ENCODE measurements around the gene MARCHF6. TPM values are rescaled to one million over a fixed set of nuclear protein-coding genes. Genes with fewer than 3 reads are reported as not detected.
"Not testable (repeated sequence)": the region's sequence is repeated elsewhere in the genome, so short reads cannot be mapped to it uniquely, and the experiment has no call there.

Gene MARCHF6
- total and polyA plus RNA-seq, 4 experiments from 2014 or later = 25.4 to 203 (median 126) TPM

GRCh38 chr5:10339058-10339811 lies 14.3 kb upstream of the MARCHF6 start:
- no peak overlapping the region for H3K4me3 Mint-ChIP-seq
- ChIA-PET CTCF (ENCODE audit: partially characterized antibody) (interaction anchor here (1.2 kb wide), 1 partner anchor 18 kb away, joined by 3 read pairs; no protein-coding TSS in a partner anchor), POLR2A (ENCODE audit: partially characterized antibody) (no interaction called here)
- H3K27ac Mint-ChIP-seq = no peak overlapping the region
- H3K27me3 Mint-ChIP-seq = peaks cover 12 to 13% of the 10 kb centered on the region in 2 donors
- H3K9me3 Mint-ChIP-seq = peaks cover 0 to 1% (median 0%) of the 10 kb centered on the region in 8 donors
- no peak for DNase-seq
- Histone ChIP-seq H3K4me3 (ENCODE audit: low read length in 2 of 2) (no peak overlapping the region), H3K27me3 (ENCODE audit: insufficient read depth, low read length) (peaks cover 7% of the 10 kb centered on the region), H3K27ac (ENCODE audit: low read depth, low read length) (no peak overlapping the region), H3K9me3 (ENCODE audit: control insufficient read depth in 1 of 2, low read length in 2 of 2) (no peaks in the 10 kb centered on the region), H3K4me1 (ENCODE audit: insufficient read depth, low read length) (no peaks in the 10 kb centered on the region), H3K36me3 (ENCODE audit: insufficient read depth, low read length) (no peaks in the 10 kb centered on the region)
- H3K4me1 Mint-ChIP-seq = no peaks in the 10 kb centered on the region
- no peaks in the 10 kb centered on the region for H3K36me3 Mint-ChIP-seq
- intact Hi-C loops (cut with micrococcal nuclease) = no loop called here

GRCh38 chr5:10339958-10340357 lies 13.5 kb upstream of the MARCHF6 start:
- CTCF ChIA-PET (ENCODE audit: partially characterized antibody) = no interaction called here
- Histone ChIP-seq H3K27me3 (ENCODE audit: insufficient read depth, low read length) (no peaks in the 10 kb centered on the region), H3K9me3 (ENCODE audit: control insufficient read depth in 1 of 2, low read length in 2 of 2) (no peaks in the 10 kb centered on the region), H3K4me1 (ENCODE audit: insufficient read depth, low read length) (no peaks in the 10 kb centered on the region), H3K4me3 (ENCODE audit: low read length in 2 of 2) (no peak overlapping the region), H3K27ac (ENCODE audit: low read depth, low read length) (no peak overlapping the region), H3K36me3 (ENCODE audit: insufficient read depth, low read length) (no peaks in the 10 kb centered on the region)
- Mint-ChIP-seq H3K4me3 (no peak overlapping the region), H3K4me1 (no peaks in the 10 kb centered on the region), H3K9me3 (peaks cover 0 to 1% (median 0%) of the 10 kb centered on the region in 8 donors), H3K27ac (no peak overlapping the region), H3K27me3 (peaks cover 5 to 6% of the 10 kb centered on the region in 2 donors), H3K36me3 (no peaks in the 10 kb centered on the region)
- intact Hi-C loops (cut with micrococcal nuclease) = no loop called here
- POLR2A ChIA-PET (ENCODE audit: partially characterized antibody) = no interaction called here
- DNase-seq = no peak

GRCh38 chr5:10343486-10343885 lies 10.0 kb upstream of the MARCHF6 start:
- DNase-seq = no peak
- Histone ChIP-seq H3K36me3 (ENCODE audit: insufficient read depth, low read length) (no peaks in the 10 kb centered on the region), H3K4me1 (ENCODE audit: insufficient read depth, low read length) (no peaks in the 10 kb centered on the region), H3K9me3 (ENCODE audit: control insufficient read depth in 1 of 2, low read length in 2 of 2) (no peaks in the 10 kb centered on the region), H3K27ac (ENCODE audit: low read depth, low read length) (no peak overlapping the region), H3K27me3 (ENCODE audit: insufficient read depth, low read length) (no peaks in the 10 kb centered on the region), H3K4me3 (ENCODE audit: low read length in 2 of 2) (no peak overlapping the region)
- no peak overlapping the region for H3K27ac Mint-ChIP-seq
- no peaks in the 10 kb centered on the region for H3K4me1 Mint-ChIP-seq
- intact Hi-C loops (cut with micrococcal nuclease) = no loop called here
- no peaks in the 10 kb centered on the region for H3K27me3 Mint-ChIP-seq
- peaks cover 0 to 1% (median 0%) of the 10 kb centered on the region in 8 donors for H3K9me3 Mint-ChIP-seq
- no peak overlapping the region for H3K4me3 Mint-ChIP-seq
- ChIA-PET CTCF (ENCODE audit: partially characterized antibody) (interaction anchor here (1.3 to 1.8 kb wide), 2 partner anchors 14 to 60 kb away, joined by 3 to 6 read pairs; no protein-coding TSS in a partner anchor), POLR2A (ENCODE audit: partially characterized antibody) (no interaction called here)
- no peaks in the 10 kb centered on the region for H3K36me3 Mint-ChIP-seq

GRCh38 chr5:10344461-10345106 lies 8.9 kb upstream of the MARCHF6 start:
- H3K36me3 Mint-ChIP-seq; H3K9me3 ChIP-seq (ENCODE audit: control insufficient read depth in 1 of 2, low read length in 2 of 2); H3K4me3 ChIP-seq (ENCODE audit: low read length in 2 of 2); DNase-seq; H3K36me3 ChIP-seq (ENCODE audit: insufficient read depth, low read length); H3K4me3 Mint-ChIP-seq; H3K4me1 Mint-ChIP-seq; H3K4me1 ChIP-seq (ENCODE audit: insufficient read depth, low read length); H3K27me3 ChIP-seq (ENCODE audit: insufficient read depth, low read length); intact Hi-C loops (cut with micrococcal nuclease); H3K27ac ChIP-seq (ENCODE audit: low read depth, low read length); H3K9me3 Mint-ChIP-seq; H3K27me3 Mint-ChIP-seq: not testable (repeated sequence)
- ChIA-PET POLR2A (ENCODE audit: partially characterized antibody) (interaction anchor here (1.1 kb wide), 1 partner anchor 9 kb away, joined by 4 read pairs; the partner anchor contains the start of gene MARCHF6), CTCF (ENCODE audit: partially characterized antibody) (interaction anchor here (1.0 to 1.8 kb wide), 3 partner anchors 13 to 61 kb away, joined by 3 to 6 read pairs (median 4); no protein-coding TSS in a partner anchor)
- H3K27ac Mint-ChIP-seq = peak overlapping the region in 1 of 7 donors; percentile 23

GRCh38 chr5:10348258-10348657 lies 5.2 kb upstream of the MARCHF6 start:
- H3K36me3 ChIP-seq (ENCODE audit: insufficient read depth, low read length) = no peaks in the 10 kb centered on the region
- H3K27ac Mint-ChIP-seq = no peak overlapping the region
- peaks cover 12% of the 10 kb centered on the region for H3K4me1 ChIP-seq (ENCODE audit: insufficient read depth, low read length)
- H3K27ac ChIP-seq (ENCODE audit: low read depth, low read length) = no peak overlapping the region
- H3K27me3 Mint-ChIP-seq = no peaks in the 10 kb centered on the region
- no peaks in the 10 kb centered on the region for H3K9me3 ChIP-seq (ENCODE audit: control insufficient read depth in 1 of 2, low read length in 2 of 2)
- POLR2A ChIA-PET (ENCODE audit: partially characterized antibody) = interaction anchor here (0.6 kb wide), 1 partner anchor 17 kb away, joined by 3 read pairs; no protein-coding TSS in a partner anchor
- peaks cover 6 to 14% (median 10%) of the 10 kb centered on the region in 4 donors for H3K4me1 Mint-ChIP-seq
- H3K36me3 Mint-ChIP-seq = no peaks in the 10 kb centered on the region
- intact Hi-C loops (cut with micrococcal nuclease) = no loop called here
- H3K9me3 Mint-ChIP-seq = no peaks in the 10 kb centered on the region
- no peaks in the 10 kb centered on the region for H3K27me3 ChIP-seq (ENCODE audit: insufficient read depth, low read length)
- DNase-seq = no peak
- no peak overlapping the region for H3K4me3 ChIP-seq (ENCODE audit: low read length in 2 of 2)
- CTCF ChIA-PET (ENCODE audit: partially characterized antibody) = no interaction called here
- no peak overlapping the region for H3K4me3 Mint-ChIP-seq

- peaks cover 14 to 36% (median 21%) of the 10 kb centered on the region in 4 donors for H3K4me1 Mint-ChIP-seq
- ChIA-PET POLR2A (ENCODE audit: partially characterized antibody) (interaction anchor here (4.0 kb wide), 1 partner anchor 101 kb away, joined by 45 read pairs; the partner anchor contains the start of genes ATPSCKMT and CCT5), CTCF (ENCODE audit: partially characterized antibody) (no interaction called here)
- DNase-seq = no peak
- Histone ChIP-seq H3K36me3 (ENCODE audit: insufficient read depth, low read length) (no peaks in the 10 kb centered on the region), H3K27ac (ENCODE audit: low read depth, low read length) (no peak overlapping the region), H3K4me3 (ENCODE audit: low read length in 2 of 2) (no peak overlapping the region), H3K27me3 (ENCODE audit: insufficient read depth, low read length) (no peaks in the 10 kb centered on the region), H3K4me1 (ENCODE audit: insufficient read depth, low read length) (peaks cover 28% of the 10 kb centered on the region), H3K9me3 (ENCODE audit: control insufficient read depth in 1 of 2, low read length in 2 of 2) (no peaks in the 10 kb centered on the region)
- peak overlapping the region in 6 of 7 donors; percentile 9 to 98 (median 63) for H3K27ac Mint-ChIP-seq
- peak overlapping the region in 1 of 8 donors; percentile 91 for H3K4me3 Mint-ChIP-seq
- H3K36me3 Mint-ChIP-seq = peaks cover 0 to 13% of the 10 kb centered on the region in 2 donors
- no peaks in the 10 kb centered on the region for H3K27me3 Mint-ChIP-seq
- intact Hi-C loops (cut with micrococcal nuclease) = no loop called here
- no peaks in the 10 kb centered on the region for H3K9me3 Mint-ChIP-seq
These were observed 2.1 kb upstream of the MARCHF6 start for GRCh38 chr5:10351199-10351905.

GRCh38 chr5:10351919-10352318 lies 1.6 kb upstream of the MARCHF6 start:
- no peak for DNase-seq
- H3K27ac Mint-ChIP-seq = peak overlapping the region; percentile 73 to 98 (median 95)

More at GRCh38 chr5:10351919-10352318, 1.6 kb upstream of the MARCHF6 start:
- H3K4me3 Mint-ChIP-seq = peak overlapping the region in 6 of 8 donors; percentile 38 to 95 (median 68)
- H3K36me3 ChIP-seq (ENCODE audit: insufficient read depth, low read length) = no peaks in the 10 kb centered on the region
- H3K4me3 ChIP-seq (ENCODE audit: low read length in 2 of 2) = no peak overlapping the region
- H3K36me3 Mint-ChIP-seq = peaks cover 0 to 13% of the 10 kb centered on the region in 2 donors
- POLR2A ChIA-PET (ENCODE audit: partially characterized antibody) = interaction anchor here (4.0 kb wide), 1 partner anchor 102 kb away, joined by 45 read pairs; the partner anchor contains the start of genes ATPSCKMT and CCT5
- peaks cover 18 to 40% (median 24%) of the 10 kb centered on the region in 4 donors for H3K4me1 Mint-ChIP-seq
- CTCF ChIA-PET (ENCODE audit: partially characterized antibody) = no interaction called here
- H3K27me3 ChIP-seq (ENCODE audit: insufficient read depth, low read length) = no peaks in the 10 kb centered on the region
- H3K27ac ChIP-seq (ENCODE audit: low read depth, low read length) = no peak overlapping the region
- H3K9me3 ChIP-seq (ENCODE audit: control insufficient read depth in 1 of 2, low read length in 2 of 2) = no peaks in the 10 kb centered on the region
- H3K27me3 Mint-ChIP-seq = no peaks in the 10 kb centered on the region
- intact Hi-C loops (cut with micrococcal nuclease) = no loop called here
- peaks cover 33% of the 10 kb centered on the region for H3K4me1 ChIP-seq (ENCODE audit: insufficient read depth, low read length)
- no peaks in the 10 kb centered on the region for H3K9me3 Mint-ChIP-seq
